HCT116 (cell line): Measurements from ENCODE around the gene ARHGEF19. TPM values are rescaled to one million over a fixed set of nuclear protein-coding genes. Genes with fewer than 3 reads are reported as not detected.

ENCODE experiments used
- ATAC-seq: fragments of 200-7000 bp; cut with Tn5 transposase; 2 replicates; pipeline ENCODE4 v1.9.1; 2020; ENCODE audit warnings: mild to moderate bottlenecking, moderate library complexity
- BruUV-seq: library from RNA; stranded (reverse); fragments of 400-500 nt; replicated peaks from 2 replicates; lab custom pipeline; 2021; lab: Mats Ljungman, UMichigan
- CTCF ChIA-PET: fragments of 300-600 bp; sonication (Branson Sonifier 250); formaldehyde crosslinking; loops from one replicate; lab custom pipeline; 2021; ENCODE audit warnings: antibody characterized with exemption; lab: Charles Lee
- POLR2A ChIA-PET: fragments of 300-600, 350-600 bp; sonication (Branson Sonifier 250); formaldehyde crosslinking; loops from one replicate; lab custom pipeline; 2021; ENCODE audit warnings: antibody characterized with exemption; lab: Charles Lee
- RAD21 ChIA-PET, 2 experiments: fragments of 300-600 bp; sonication (Branson Sonifier 250); formaldehyde crosslinking; loops; one replicate each; lab custom pipeline; 2023; ENCODE audit warnings: low total read pairs in 2 of 2; ENCODE audit not compliant: uncharacterized antibody in 2 of 2, unreplicated experiment in 2 of 2, low non-redundant PET in 1 of 2; lab: Charles Lee
- DNase-seq: peaks from one replicate; pipeline ENCODE4 v3.0.0-alpha.2; 2010; ENCODE audit warnings: low read depth, low spot score
- H2AFZ ChIP-seq: fragments of 200-600 bp; shearing (Covaris generic), sonication (generic); 2 replicates; pipeline ENCODE4 v1.6.1; 2017; ENCODE audit warnings: low read depth, mixed run types, mixed read lengths, antibody characterized with exemption, low read length; ENCODE audit not compliant: poor library complexity, severe bottlenecking
- H3K27ac ChIP-seq: 2 replicates; pipeline ENCODE4 v1.5.1; 2012; ENCODE audit warnings: low read depth, low read length
- H3K27me3 ChIP-seq: fragments of 200-600 bp; sonication (generic); 2 replicates; pipeline ENCODE4 v1.6.1; 2016; ENCODE audit warnings: mixed run types, low read length, mixed read lengths; ENCODE audit not compliant: insufficient read depth
- H3K36me3 ChIP-seq, 2 experiments: fragments of 200-500 bp in 1 of 2; fragments of 200-600 bp in 1 of 2; sonication (Bioruptor generic) in 1 of 2; sonication (generic) in 1 of 2; 2 replicates each; pipeline versions ENCODE4 v1.5.1 to v1.6.1; 2014 to 2016; ENCODE audit warnings: low read length in 2 of 2, inconsistent platforms in 1 of 2, mixed read lengths in 1 of 2, mixed run types in 1 of 2; ENCODE audit not compliant: insufficient read depth in 2 of 2, control insufficient read depth in 1 of 2
- H3K4me1 ChIP-seq, 2 experiments: fragments of 200-600 bp in 1 of 2; sonication (generic) in 1 of 2; 2 replicates each; pipeline versions ENCODE4 v1.5.1 to v1.6.1; 2012 to 2017; ENCODE audit warnings: low read length in 2 of 2, inconsistent platforms in 1 of 2, mild to moderate bottlenecking in 1 of 2, mixed read lengths in 1 of 2, mixed run types in 1 of 2, moderate library complexity in 1 of 2; ENCODE audit not compliant: insufficient read depth in 2 of 2, control insufficient read depth in 1 of 2
- H3K4me2 ChIP-seq: fragments of 200-600 bp; sonication (generic); 2 replicates; pipeline ENCODE4 v1.6.1; 2017; ENCODE audit warnings: mixed run types, low read length, mixed read lengths
- H3K4me3 ChIP-seq, 2 experiments: fragments of 200-600 bp in 1 of 2; sonication (generic) in 1 of 2; replicated peaks in 1 of 2; 2 replicates each; pipeline ENCODE4 v1.5.1; 2011 to 2016; ENCODE audit warnings: low read length in 2 of 2, control low read depth in 1 of 2, low read depth in 1 of 2, mild to moderate bottlenecking in 1 of 2, mixed read lengths in 1 of 2, mixed run types in 1 of 2
- H3K79me2 ChIP-seq: fragments of 200-600 bp; sonication (generic); 2 replicates; pipeline ENCODE4 v1.6.1; 2017; ENCODE audit warnings: mild to moderate bottlenecking, mixed run types, low read length, moderate library complexity, mixed read lengths; ENCODE audit not compliant: insufficient read depth
- H3K9ac ChIP-seq: fragments of 200-600 bp; sonication (generic); 2 replicates; pipeline ENCODE4 v1.6.1; 2016; ENCODE audit warnings: low read length, mixed read lengths
- H3K9me2 ChIP-seq: fragments of 200-600 bp; sonication (generic), shearing (Covaris generic); 2 replicates; pipeline ENCODE4 v1.6.1; 2017; ENCODE audit warnings: mixed run types, mild to moderate bottlenecking, moderate library complexity; ENCODE audit not compliant: insufficient read depth
- H3K9me3 ChIP-seq, 2 experiments: fragments of 200-500 bp in 1 of 2; fragments of 200-600 bp in 1 of 2; sonication (Bioruptor generic) in 1 of 2; sonication (generic) in 1 of 2; 2 replicates each; pipeline ENCODE4 v1.6.1; 2014 to 2017; ENCODE audit warnings: low read length in 2 of 2, mixed read lengths in 2 of 2, inconsistent platforms in 1 of 2, low read depth in 1 of 2, mild to moderate bottlenecking in 1 of 2, mixed run types in 1 of 2, moderate library complexity in 1 of 2; ENCODE audit not compliant: control insufficient read depth in 1 of 2, insufficient read depth in 1 of 2
- H4K20me1 ChIP-seq: fragments of 200-600 bp; sonication (generic), shearing (Covaris generic); 2 replicates; pipeline ENCODE4 v1.6.1; 2017; ENCODE audit warnings: mixed run types, mild to moderate bottlenecking, moderate library complexity; ENCODE audit not compliant: insufficient read depth
- CBX3 ChIP-seq: IDR thresholded peaks from 2 replicates; pipeline ENCODE4 v1.6.1; 2012; ENCODE audit warnings: low read depth
- CEBPB ChIP-seq: IDR thresholded peaks from 2 replicates; pipeline ENCODE4 v1.6.1; 2012; ENCODE audit warnings: low read depth
- EGR1 ChIP-seq: IDR thresholded peaks from 2 replicates; pipeline ENCODE4 v1.6.1; 2012; ENCODE audit warnings: low read depth
- EZH2 ChIP-seq: fragments of 200-600 bp; sonication (generic); IDR thresholded peaks from 2 replicates; pipeline ENCODE4 v1.6.1; 2017; ENCODE audit warnings: antibody characterized with exemption, mixed run types
- EZH2phosphoT487 ChIP-seq: fragments of 200-600 bp; IDR thresholded peaks from 2 replicates; pipeline ENCODE4 v1.6.1; 2018; ENCODE audit warnings: antibody characterized with exemption, borderline replicate concordance
- FOSL1 ChIP-seq: IDR thresholded peaks from 2 replicates; pipeline ENCODE4 v1.6.1; 2012; ENCODE audit warnings: low read depth
- JUND ChIP-seq: IDR thresholded peaks from 2 replicates; pipeline ENCODE4 v1.6.1; 2012
- POLR2A ChIP-seq: IDR thresholded peaks from 2 replicates; pipeline ENCODE4 v1.7.0; 2011; ENCODE audit warnings: borderline replicate concordance; ENCODE audit not compliant: insufficient read depth, insufficient read length; ENCODE audit errors: extremely low read depth
- POLR2AphosphoS5 ChIP-seq: IDR thresholded peaks from 2 replicates; pipeline ENCODE4 v1.6.1; 2011; ENCODE audit warnings: mild to moderate bottlenecking, low read depth, low read length, moderate library complexity
- SIN3A ChIP-seq: IDR thresholded peaks from 2 replicates; pipeline ENCODE4 v1.6.1; 2012; ENCODE audit warnings: low read depth
- TCF7L2 ChIP-seq: IDR thresholded peaks from 2 replicates; pipeline ENCODE4 v1.7.0; 2011; ENCODE audit warnings: borderline replicate concordance, inconsistent platforms; ENCODE audit not compliant: insufficient read depth, insufficient read length; ENCODE audit errors: extremely low read depth
- YY1 ChIP-seq: IDR thresholded peaks from 2 replicates; pipeline ENCODE4 v1.6.1; 2011; ENCODE audit warnings: low read length, low read depth, moderate library complexity, mild to moderate bottlenecking; ENCODE audit not compliant: insufficient replicate concordance; ENCODE audit errors: extremely low read depth
- ZNF274 ChIP-seq: fragments of 200-500 bp; sonication (Bioruptor generic); IDR thresholded peaks from 2 replicates; pipeline ENCODE4 v1.6.1; 2014; ENCODE audit warnings: mild to moderate bottlenecking, low read depth, low read length, inconsistent platforms
- intact Hi-C: fragments of 100-400 bp; cut with micrococcal nuclease; formaldehyde crosslinking; loops from 2 replicates; pipeline ENCODE4 v1.10.0; 2022
- total RNA-seq: library from RNA; stranded (reverse); gene quantifications from one replicate; pipeline ENCODE4 v1.2.1, GENCODE V29; 2021; ENCODE audit not compliant: unreplicated experiment
- TF ChIP-seq, protein P1 (sequence below): IDR thresholded peaks from 2 replicates; pipeline ENCODE4 v1.6.1; 2011; ENCODE audit warnings: mild to moderate bottlenecking, low read length, moderate library complexity; ENCODE audit not compliant: insufficient replicate concordance; ENCODE audit errors: extremely low read depth
- TF ChIP-seq, protein P2 (sequence below), 3 experiments: fragments of 200-600 bp in 1 of 3; sonication (generic) in 1 of 3; IDR thresholded peaks in 2 of 3; conservative IDR thresholded peaks in 1 of 3; 2 replicates each; pipeline ENCODE4 v1.5.1; 2012 to 2017; ENCODE audit warnings: low read depth in 2 of 3, low read length in 2 of 3, antibody characterized with exemption in 1 of 3, borderline replicate concordance in 1 of 3, control low read depth in 1 of 3, mild to moderate bottlenecking in 1 of 3, mixed read lengths in 1 of 3, mixed run types in 1 of 3, moderate library complexity in 1 of 3; ENCODE audit not compliant: insufficient read depth in 1 of 3
- TF ChIP-seq, protein P3 (sequence below): IDR thresholded peaks from 2 replicates; pipeline ENCODE4 v1.6.1; 2012

The ARHGEF19 gene
- total RNA-seq, 1 experiment from 2014 or later: 59.7 TPM

DNA sequence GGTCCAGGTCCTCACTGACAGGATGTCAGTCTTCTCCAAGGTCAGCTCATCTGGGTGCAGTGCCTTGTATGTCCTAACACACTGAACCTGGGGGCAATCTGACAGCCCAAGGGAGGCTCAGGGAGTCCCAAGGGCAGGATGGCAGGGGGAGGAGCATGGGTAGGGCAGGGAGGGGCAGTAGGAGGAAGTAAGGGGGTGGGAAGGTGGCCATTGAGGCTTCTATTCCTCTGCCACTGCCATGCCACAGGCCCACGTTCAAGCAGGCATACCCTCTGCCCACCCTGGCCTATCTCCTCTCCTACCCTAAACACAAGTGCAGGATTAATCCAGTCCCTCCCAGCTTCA, 13.3 kb downstream of the ARHGEF19 start:
- ChIA-PET CTCF (no interaction called here), RAD21 (no interaction called here)

More for the DNA sequence above, 13.3 kb downstream of the ARHGEF19 start:
- H3K4me2 ChIP-seq: no peak overlapping the region
- H3K79me2 ChIP-seq: no peaks in the 10 kb centered on the region; the same call in 1 of the 2 replicates
- H3K36me3 ChIP-seq: peaks cover 16 to 26% of the 10 kb centered on the region in 2 experiments; a peak in 3 of 4 replicates
- no peak overlapping the region for H3K9ac ChIP-seq
- DNase-seq (no peak), ATAC-seq (peak; percentile 28; the same call in 1 of the 2 replicates)
- intact Hi-C loops: no loop called here
- no peaks in the 10 kb centered on the region for H3K9me2 ChIP-seq
- H4K20me1 ChIP-seq: no peaks in the 10 kb centered on the region
- BruUV-seq: no TSS peak
- H3K4me1 ChIP-seq: no peaks in the 10 kb centered on the region
- POLR2A ChIA-PET: no interaction called here
- H3K9me3 ChIP-seq: no peaks in the 10 kb centered on the region
- H3K27me3 ChIP-seq: no peaks in the 10 kb centered on the region
- no peak overlapping the region for H3K27ac ChIP-seq
- TF ChIP-seq POLR2AphosphoS5 (no peak), SIN3A (no peak), EGR1 (no peak), CEBPB (no peak), TCF7L2 (no peak), CBX3 (no peak), ZNF274 (no peak), POLR2A (no peak), YY1 (no peak), EZH2phosphoT487 (no peak), JUND (no peak), FOSL1 (no peak), EZH2 (no peak)
- TF ChIP-seq, protein P1, sequence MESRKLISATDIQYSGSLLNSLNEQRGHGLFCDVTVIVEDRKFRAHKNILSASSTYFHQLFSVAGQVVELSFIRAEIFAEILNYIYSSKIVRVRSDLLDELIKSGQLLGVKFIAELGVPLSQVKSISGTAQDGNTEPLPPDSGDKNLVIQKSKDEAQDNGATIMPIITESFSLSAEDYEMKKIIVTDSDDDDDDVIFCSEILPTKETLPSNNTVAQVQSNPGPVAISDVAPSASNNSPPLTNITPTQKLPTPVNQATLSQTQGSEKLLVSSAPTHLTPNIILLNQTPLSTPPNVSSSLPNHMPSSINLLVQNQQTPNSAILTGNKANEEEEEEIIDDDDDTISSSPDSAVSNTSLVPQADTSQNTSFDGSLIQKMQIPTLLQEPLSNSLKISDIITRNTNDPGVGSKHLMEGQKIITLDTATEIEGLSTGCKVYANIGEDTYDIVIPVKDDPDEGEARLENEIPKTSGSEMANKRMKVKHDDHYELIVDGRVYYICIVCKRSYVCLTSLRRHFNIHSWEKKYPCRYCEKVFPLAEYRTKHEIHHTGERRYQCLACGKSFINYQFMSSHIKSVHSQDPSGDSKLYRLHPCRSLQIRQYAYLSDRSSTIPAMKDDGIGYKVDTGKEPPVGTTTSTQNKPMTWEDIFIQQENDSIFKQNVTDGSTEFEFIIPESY: no peak
- TF ChIP-seq, protein P2, sequence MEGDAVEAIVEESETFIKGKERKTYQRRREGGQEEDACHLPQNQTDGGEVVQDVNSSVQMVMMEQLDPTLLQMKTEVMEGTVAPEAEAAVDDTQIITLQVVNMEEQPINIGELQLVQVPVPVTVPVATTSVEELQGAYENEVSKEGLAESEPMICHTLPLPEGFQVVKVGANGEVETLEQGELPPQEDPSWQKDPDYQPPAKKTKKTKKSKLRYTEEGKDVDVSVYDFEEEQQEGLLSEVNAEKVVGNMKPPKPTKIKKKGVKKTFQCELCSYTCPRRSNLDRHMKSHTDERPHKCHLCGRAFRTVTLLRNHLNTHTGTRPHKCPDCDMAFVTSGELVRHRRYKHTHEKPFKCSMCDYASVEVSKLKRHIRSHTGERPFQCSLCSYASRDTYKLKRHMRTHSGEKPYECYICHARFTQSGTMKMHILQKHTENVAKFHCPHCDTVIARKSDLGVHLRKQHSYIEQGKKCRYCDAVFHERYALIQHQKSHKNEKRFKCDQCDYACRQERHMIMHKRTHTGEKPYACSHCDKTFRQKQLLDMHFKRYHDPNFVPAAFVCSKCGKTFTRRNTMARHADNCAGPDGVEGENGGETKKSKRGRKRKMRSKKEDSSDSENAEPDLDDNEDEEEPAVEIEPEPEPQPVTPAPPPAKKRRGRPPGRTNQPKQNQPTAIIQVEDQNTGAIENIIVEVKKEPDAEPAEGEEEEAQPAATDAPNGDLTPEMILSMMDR (IDR thresholded peaks at IDR 0.05 in 2 of 3, conservative IDR thresholded peaks at IDR 0.05 in 1 of 3; ENCODE audit: borderline replicate concordance in 1 of 3, insufficient read depth in 1 of 3, low read depth in 2 of 3, low read length in 2 of 3): no peak
- TF ChIP-seq, protein P3, sequence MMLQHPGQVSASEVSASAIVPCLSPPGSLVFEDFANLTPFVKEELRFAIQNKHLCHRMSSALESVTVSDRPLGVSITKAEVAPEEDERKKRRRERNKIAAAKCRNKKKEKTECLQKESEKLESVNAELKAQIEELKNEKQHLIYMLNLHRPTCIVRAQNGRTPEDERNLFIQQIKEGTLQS: no peak
- no peak overlapping the region for H2AFZ ChIP-seq
- H3K4me3 ChIP-seq: no peak overlapping the region
